Neural progenitor cell (in vitro differentiated cells): ENCODE data around the gene UBL4B. TPM values are rescaled to one million over a fixed set of nuclear protein-coding genes. Genes with fewer than 3 reads are reported as not detected.

Experiments
- DNase-seq: peaks from one replicate; pipeline ENCODE4 v3.0.0-alpha.2; 2016; ENCODE audit warnings: low spot score
- H2AFZ ChIP-seq: fragments of 200-600 bp; sonication (generic); replicated peaks from 2 replicates; pipeline ENCODE4 v1.6.1; 2016; ENCODE audit warnings: antibody characterized with exemption
- H3F3A ChIP-seq: fragments of 200-600 bp; sonication (generic); 2 replicates; pipeline ENCODE4 v1.6.1; 2016; ENCODE audit warnings: antibody characterized with exemption, low read depth
- H3K27ac ChIP-seq: fragments of 200-600 bp; sonication (generic); 2 replicates; pipeline ENCODE4 v1.5.1; 2016; ENCODE audit warnings: mild to moderate bottlenecking
- H3K27me3 ChIP-seq: fragments of 200-600 bp; sonication (generic); 2 replicates; pipeline ENCODE4 v1.6.1; 2016; ENCODE audit warnings: mild to moderate bottlenecking, moderate library complexity
- H3K36me3 ChIP-seq: fragments of 200-600 bp; sonication (generic); 2 replicates; pipeline ENCODE4 v1.5.1; 2016
- H3K4me1 ChIP-seq: fragments of 200-600 bp; sonication (generic); 2 replicates; pipeline ENCODE4 v1.6.1; 2016; ENCODE audit warnings: mixed run types
- H3K4me2 ChIP-seq: fragments of 200-600 bp; sonication (generic); 2 replicates; pipeline ENCODE4 v1.6.1; 2016
- H3K4me3 ChIP-seq: fragments of 200-600 bp; sonication (generic); 2 replicates; pipeline ENCODE4 v1.5.1; 2016
- H3K79me2 ChIP-seq: fragments of 200-600 bp; sonication (generic); 2 replicates; pipeline ENCODE4 v1.6.1; 2016; ENCODE audit warnings: low read depth
- H3K9ac ChIP-seq: fragments of 200-600 bp; sonication (generic); 2 replicates; pipeline ENCODE4 v1.6.1; 2016
- H3K9me3 ChIP-seq: fragments of 200-600 bp; sonication (generic); 2 replicates; pipeline ENCODE4 v1.5.1; 2016; ENCODE audit warnings: low read depth
- H4K20me1 ChIP-seq: fragments of 200-600 bp; sonication (generic); 2 replicates; pipeline ENCODE4 v1.6.1; 2016; ENCODE audit warnings: low read depth
- H3K27ac Mint-ChIP-seq: 3 replicates; pipeline ENCODE4 v1.8.0; 2021; ENCODE audit warnings: mixed read lengths
- H3K27me3 Mint-ChIP-seq: 2 replicates; pipeline ENCODE4 v1.8.0; 2022; ENCODE audit warnings: low read depth, mild to moderate bottlenecking, inconsistent platforms, moderate library complexity, mixed read lengths; ENCODE audit not compliant: insufficient read depth
- H3K36me3 Mint-ChIP-seq: 3 replicates; pipeline ENCODE4 v1.8.0; 2021; ENCODE audit warnings: mixed read lengths
- H3K4me1 Mint-ChIP-seq: 3 replicates; pipeline ENCODE4 v1.8.0; 2021; ENCODE audit warnings: mixed read lengths
- H3K4me3 Mint-ChIP-seq: 3 replicates; pipeline ENCODE4 v1.8.0; 2021; ENCODE audit warnings: mild to moderate bottlenecking, moderate library complexity, mixed read lengths
- H3K9me3 Mint-ChIP-seq: 3 replicates; pipeline ENCODE4 v1.8.0; 2020; ENCODE audit warnings: mixed read lengths
- CTCF ChIP-seq: fragments of 200-600 bp; sonication (generic); IDR thresholded peaks from 2 replicates; pipeline ENCODE4 v1.5.1; 2017; ENCODE audit warnings: antibody characterized with exemption, mild to moderate bottlenecking
- EZH2 ChIP-seq: fragments of 200-600 bp; sonication (generic); IDR thresholded peaks from 2 replicates; pipeline ENCODE4 v1.6.1; 2017; ENCODE audit warnings: antibody characterized with exemption, mild to moderate bottlenecking, moderate library complexity
- EZH2phosphoT487 ChIP-seq: fragments of 200-600 bp; sonication (generic); IDR thresholded peaks from 2 replicates; pipeline ENCODE4 v1.6.1; 2017; ENCODE audit warnings: antibody characterized with exemption
- total RNA-seq: library from RNA; depleted of rRNA; stranded (reverse); fragments of >200 nt; gene quantifications from 2 replicates; pipeline ENCODE4 v1.2.3, GENCODE V29; 2015; ENCODE audit warnings: low replicate concordance

The UBL4B gene
- total RNA-seq, 1 donor from 2014 or later: not detected

- H3F3A ChIP-seq: no peaks in the 10 kb centered on the region
- no peak for DNase-seq
- H3K9ac ChIP-seq: no peak overlapping the region
- H3K9me3 ChIP-seq: no peaks in the 10 kb centered on the region
- no peaks in the 10 kb centered on the region for H3K36me3 ChIP-seq
- peaks cover 9% of the 10 kb centered on the region for H3K4me1 ChIP-seq
- peaks cover 27% of the 10 kb centered on the region for H3K27me3 Mint-ChIP-seq
- no peaks in the 10 kb centered on the region for H3K9me3 Mint-ChIP-seq
- H3K27ac Mint-ChIP-seq: no peak overlapping the region
- no peak overlapping the region for H3K27ac ChIP-seq
- H3K4me3 ChIP-seq: no peak overlapping the region
- H2AFZ ChIP-seq: no peak overlapping the region
- no peak overlapping the region for H3K4me2 ChIP-seq
- no peaks in the 10 kb centered on the region for H3K36me3 Mint-ChIP-seq
- no peaks in the 10 kb centered on the region for H4K20me1 ChIP-seq
- no peaks in the 10 kb centered on the region for H3K79me2 ChIP-seq
- H3K27me3 ChIP-seq: peaks cover 25% of the 10 kb centered on the region
- TF ChIP-seq EZH2 (no peak), CTCF (no peak), EZH2phosphoT487 (no peak)
- peaks cover 16% of the 10 kb centered on the region for H3K4me1 Mint-ChIP-seq
- no peak overlapping the region for H3K4me3 Mint-ChIP-seq
These were observed 20.5 kb upstream of the UBL4B start for GRCh38 chr1:110091791-110092190.

GRCh38 chr1:110092991-110093390, 19.3 kb upstream of the UBL4B start:
- no peak overlapping the region for H2AFZ ChIP-seq
- peaks cover 19% of the 10 kb centered on the region for H3K27me3 Mint-ChIP-seq
- DNase-seq: no peak

GRCh38 chr1:110094931-110095654, 17.1 kb upstream of the UBL4B start:
- H3K4me3 ChIP-seq: no peak overlapping the region
- no peaks in the 10 kb centered on the region for H3K79me2 ChIP-seq
- Mint-ChIP-seq H3K4me3 (no peak overlapping the region), H3K27me3 (peaks cover 9% of the 10 kb centered on the region), H3K36me3 (no peaks in the 10 kb centered on the region), H3K9me3 (no peaks in the 10 kb centered on the region), H3K27ac (no peak overlapping the region), H3K4me1 (peaks cover 10% of the 10 kb centered on the region)
- no peaks in the 10 kb centered on the region for H4K20me1 ChIP-seq
- peaks cover 1% of the 10 kb centered on the region for H3K4me1 ChIP-seq
- TF ChIP-seq CTCF: no peak
- no peak for TF ChIP-seq EZH2phosphoT487
- TF ChIP-seq EZH2: no peak
- no peak overlapping the region for H3K4me2 ChIP-seq
- H3F3A ChIP-seq: no peaks in the 10 kb centered on the region
- no peak overlapping the region for H3K9ac ChIP-seq
- H3K27me3 ChIP-seq: peaks cover 12% of the 10 kb centered on the region
- DNase-seq: no peak
- H3K27ac ChIP-seq: no peak overlapping the region
- no peaks in the 10 kb centered on the region for H3K9me3 ChIP-seq
- no peaks in the 10 kb centered on the region for H3K36me3 ChIP-seq
- no peak overlapping the region for H2AFZ ChIP-seq

More at GRCh38 chr1:110092991-110093390, 19.3 kb upstream of the UBL4B start:
- Mint-ChIP-seq H3K4me3 (no peak overlapping the region), H3K4me1 (peaks cover 16% of the 10 kb centered on the region), H3K27ac (no peak overlapping the region), H3K36me3 (no peaks in the 10 kb centered on the region), H3K9me3 (no peaks in the 10 kb centered on the region)
- H3K36me3 ChIP-seq: no peaks in the 10 kb centered on the region
- H3K4me1 ChIP-seq: peaks cover 9% of the 10 kb centered on the region
- no peaks in the 10 kb centered on the region for H3K79me2 ChIP-seq
- no peak overlapping the region for H3K4me3 ChIP-seq
- H4K20me1 ChIP-seq: no peaks in the 10 kb centered on the region
- H3K27ac ChIP-seq: no peak overlapping the region
- H3K4me2 ChIP-seq: no peak overlapping the region
- H3K9ac ChIP-seq: no peak overlapping the region
- no peaks in the 10 kb centered on the region for H3F3A ChIP-seq
- TF ChIP-seq CTCF (no peak), EZH2phosphoT487 (no peak), EZH2 (no peak)
- H3K27me3 ChIP-seq: peaks cover 13% of the 10 kb centered on the region
- H3K9me3 ChIP-seq: no peaks in the 10 kb centered on the region
